Naive thymus-derived CD8-positive, alpha-beta T cell (primary cell): ENCODE results near the gene ELP5. TPM values are rescaled to one million over a fixed set of nuclear protein-coding genes. Genes with fewer than 3 reads are reported as not detected.

Source experiments
- ATAC-seq, 2 donors: fragments of 150-1000 bp; cut with Tn5 transposase in 1 of 2; sonication (Bioruptor Pico), chemical (Tn5 transposase) in 1 of 2; 1 replicate in 1 of 2; 2 replicates in 1 of 2; pipeline ENCODE4 v1.10.0; 2021; ENCODE audit warnings: mild to moderate bottlenecking in 2 of 2, moderate library complexity in 2 of 2
- POLR2A ChIA-PET: fragments of 350-600 bp; sonication (Branson Sonifier 250); formaldehyde crosslinking; loops from one replicate; lab custom pipeline; 2021; ENCODE audit warnings: antibody characterized with exemption; lab: Charles Lee
- DNase-seq, 10 donors: peaks; one replicate each; pipeline versions ENCODE4 v3.0.0 to v3.0.0-alpha.2; 2020 to 2022
- H3K27ac Mint-ChIP-seq, 10 donors: one replicate each; pipeline ENCODE4 v1.8.0; 2020 to 2022; ENCODE audit warnings: mild to moderate bottlenecking in 10 of 10, mixed read lengths in 10 of 10, moderate library complexity in 4 of 10, inconsistent platforms in 1 of 10
- H3K27me3 Mint-ChIP-seq, 5 donors: one replicate each; pipeline ENCODE4 v1.8.0; 2021 to 2022; ENCODE audit warnings: mixed read lengths in 5 of 5
- H3K36me3 Mint-ChIP-seq, 3 donors: one replicate each; pipeline ENCODE4 v1.8.0; 2020 to 2022; ENCODE audit warnings: mixed read lengths in 3 of 3, mild to moderate bottlenecking in 2 of 3, inconsistent platforms in 1 of 3
- H3K4me1 Mint-ChIP-seq, 4 donors: one replicate each; pipeline ENCODE4 v1.8.0; 2021 to 2022; ENCODE audit warnings: mixed read lengths in 4 of 4
- H3K4me3 Mint-ChIP-seq, 10 donors: one replicate each; pipeline ENCODE4 v1.8.0; 2020 to 2022; ENCODE audit warnings: mild to moderate bottlenecking in 10 of 10, mixed read lengths in 10 of 10, moderate library complexity in 6 of 10, inconsistent platforms in 1 of 10
- H3K9me3 Mint-ChIP-seq, 9 donors: one replicate each; pipeline ENCODE4 v1.8.0; 2020 to 2022; ENCODE audit warnings: mixed read lengths in 9 of 9, mild to moderate bottlenecking in 3 of 9, inconsistent platforms in 1 of 9, moderate library complexity in 1 of 9
- polyA plus RNA-seq, 3 donors: library from polyadenylated mRNA; unstranded; fragments of 300-500 nt; fragmentation: Illumina TruSeq; gene quantifications; one replicate each; pipeline ENCODE4 v1.2.3, GENCODE V29; 2021
- total RNA-seq, 8 experiments: library from RNA in 2 of 8; stranded (reverse) in 2 of 8; gene quantifications; one replicate each; pipeline ENCODE4 v1.2.3 and lab custom pipeline; 2021 to 2026

The ELP5 gene
- total and polyA plus RNA-seq, 5 experiments from 2014 or later, result 35.1 to 94.0 (median 55.5) TPM

DNA sequence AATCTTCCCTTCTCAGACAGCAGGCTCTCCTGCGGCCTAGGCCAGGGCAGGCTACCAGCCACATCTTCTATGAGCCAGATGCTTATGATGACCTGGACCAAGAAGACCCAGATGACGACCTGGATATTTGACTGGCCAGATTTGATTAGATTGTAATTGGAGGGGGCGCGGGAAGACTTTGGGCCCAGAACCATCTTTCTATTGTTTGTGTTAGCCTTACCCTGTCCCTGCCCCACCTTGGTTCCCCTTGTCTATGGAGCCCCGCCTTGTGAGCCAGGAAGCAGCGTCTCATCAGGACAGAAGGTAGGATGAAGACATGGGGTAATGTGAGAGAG, 7.5 kb downstream of the ELP5 start:
- peaks cover 19 to 33% (median 29%) of the 10 kb centered on the region in 4 donors for H3K4me1 Mint-ChIP-seq
- peaks cover 0 to 3% (median 0%) of the 10 kb centered on the region in 5 donors for H3K27me3 Mint-ChIP-seq
- H3K4me3 Mint-ChIP-seq, result peak overlapping the region in 1 of 10 donors; percentile 66
- POLR2A ChIA-PET, result interaction anchor here (0.6 to 3.0 kb wide), 6 partner anchors 10 to 666 kb away, joined by 3 to 17 read pairs (median 5); partner anchors contain the start of genes ACADVL, ACAP1, DLG4 and GABARAP
- no peaks in the 10 kb centered on the region for H3K9me3 Mint-ChIP-seq
- DNase-seq, result no peak
- ATAC-seq, result no peak
- H3K36me3 Mint-ChIP-seq, result peaks cover 0 to 42% (median 2%) of the 10 kb centered on the region in 3 donors
- peak overlapping the region; percentile 24 to 90 (median 53) for H3K27ac Mint-ChIP-seq

DNA sequence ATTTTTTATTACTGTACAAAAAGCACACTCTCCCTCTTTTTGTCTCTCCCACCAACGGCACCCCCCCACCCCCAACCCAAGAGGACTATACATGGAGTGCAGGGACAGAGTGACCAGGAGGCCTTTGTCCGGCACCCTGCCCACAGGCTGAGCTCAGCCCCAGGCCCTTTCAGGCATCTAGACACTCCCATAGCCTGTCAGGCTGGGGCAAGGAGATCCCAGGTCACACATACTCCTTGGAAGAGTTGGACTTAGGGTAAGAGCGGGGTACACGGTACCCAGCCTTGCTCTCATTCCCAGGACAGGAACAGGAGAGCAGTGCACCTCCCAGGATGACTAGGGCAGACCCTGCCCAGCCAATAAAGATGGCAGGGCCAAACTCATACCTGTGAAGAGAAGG, 8.1 kb downstream of the ELP5 start:
- peak overlapping the region; percentile 53 to 93 (median 76) for H3K27ac Mint-ChIP-seq
- POLR2A ChIA-PET, result interaction anchor here (0.7 to 3.0 kb wide), 6 partner anchors 10 to 122 kb away, joined by 3 to 17 read pairs (median 4); partner anchors contain the start of genes ACADVL, ACAP1, DLG4 and GABARAP
- peak overlapping the region; percentile 47 to 86 (median 69) for H3K4me3 Mint-ChIP-seq
- H3K9me3 Mint-ChIP-seq, result no peaks in the 10 kb centered on the region
- H3K36me3 Mint-ChIP-seq, result peaks cover 0 to 36% (median 0%) of the 10 kb centered on the region in 3 donors
- H3K27me3 Mint-ChIP-seq, result peaks cover 0 to 3% (median 0%) of the 10 kb centered on the region in 5 donors
- DNase-seq, result no peak
- ATAC-seq, result no peak
- peaks cover 19 to 33% (median 29%) of the 10 kb centered on the region in 4 donors for H3K4me1 Mint-ChIP-seq

DNA sequence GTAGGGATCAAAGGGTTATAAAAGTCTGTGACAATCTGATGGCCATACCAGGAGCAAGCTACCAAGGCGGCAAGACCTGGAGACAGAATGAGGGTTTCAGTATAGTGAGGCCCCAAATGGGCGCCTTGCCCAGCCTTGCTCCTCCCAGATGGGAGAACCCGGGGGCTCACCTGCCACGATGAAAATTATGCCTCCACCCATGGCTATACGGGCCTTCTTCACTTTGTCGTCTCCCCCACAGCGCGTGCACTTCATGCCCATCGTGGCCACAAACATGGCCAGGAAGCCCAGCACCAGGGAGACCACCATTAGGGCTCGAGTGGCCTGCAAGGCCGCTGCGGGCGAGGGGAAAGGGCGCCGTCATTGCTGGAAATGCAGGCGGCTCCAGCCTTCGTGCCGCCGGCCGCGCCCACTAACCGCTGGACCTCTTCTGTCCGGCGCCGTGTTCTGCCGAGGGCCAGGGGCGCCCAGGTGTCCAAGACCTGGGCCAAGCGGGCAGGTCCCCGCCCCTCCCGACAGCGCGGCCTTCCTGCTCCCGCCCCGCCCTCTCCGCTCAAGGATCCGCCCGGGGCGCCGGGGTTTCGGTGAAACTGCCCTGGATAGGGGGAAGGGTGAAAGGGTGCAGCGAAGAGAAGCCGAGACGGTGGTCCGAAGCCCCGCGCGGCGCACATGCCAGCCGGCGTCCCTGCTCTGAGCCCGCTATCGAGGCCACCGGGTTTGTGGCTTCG, 8.8 kb downstream of the ELP5 start:
- Mint-ChIP-seq H3K36me3 (peaks cover 0 to 30% (median 0%) of the 10 kb centered on the region in 3 donors), H3K27me3 (peaks cover 0 to 3% (median 0%) of the 10 kb centered on the region in 5 donors), H3K9me3 (no peaks in the 10 kb centered on the region), H3K27ac (peak overlapping the region; percentile 53 to 93 (median 76)), H3K4me1 (peaks cover 19 to 33% (median 29%) of the 10 kb centered on the region in 4 donors), H3K4me3 (peak overlapping the region; percentile 64 to 86 (median 77))
- DNase-seq, result peak in 5 of 10 donors; percentile 19 to 71 (median 43)
- POLR2A ChIA-PET, result interaction anchor here (0.7 to 3.2 kb wide), 13 partner anchors 10 to 123 kb away, joined by 3 to 17 read pairs (median 4); partner anchors contain the start of genes ACADVL, ACAP1, DLG4 and GABARAP
- peak; percentile 46 to 48 for ATAC-seq

DNA sequence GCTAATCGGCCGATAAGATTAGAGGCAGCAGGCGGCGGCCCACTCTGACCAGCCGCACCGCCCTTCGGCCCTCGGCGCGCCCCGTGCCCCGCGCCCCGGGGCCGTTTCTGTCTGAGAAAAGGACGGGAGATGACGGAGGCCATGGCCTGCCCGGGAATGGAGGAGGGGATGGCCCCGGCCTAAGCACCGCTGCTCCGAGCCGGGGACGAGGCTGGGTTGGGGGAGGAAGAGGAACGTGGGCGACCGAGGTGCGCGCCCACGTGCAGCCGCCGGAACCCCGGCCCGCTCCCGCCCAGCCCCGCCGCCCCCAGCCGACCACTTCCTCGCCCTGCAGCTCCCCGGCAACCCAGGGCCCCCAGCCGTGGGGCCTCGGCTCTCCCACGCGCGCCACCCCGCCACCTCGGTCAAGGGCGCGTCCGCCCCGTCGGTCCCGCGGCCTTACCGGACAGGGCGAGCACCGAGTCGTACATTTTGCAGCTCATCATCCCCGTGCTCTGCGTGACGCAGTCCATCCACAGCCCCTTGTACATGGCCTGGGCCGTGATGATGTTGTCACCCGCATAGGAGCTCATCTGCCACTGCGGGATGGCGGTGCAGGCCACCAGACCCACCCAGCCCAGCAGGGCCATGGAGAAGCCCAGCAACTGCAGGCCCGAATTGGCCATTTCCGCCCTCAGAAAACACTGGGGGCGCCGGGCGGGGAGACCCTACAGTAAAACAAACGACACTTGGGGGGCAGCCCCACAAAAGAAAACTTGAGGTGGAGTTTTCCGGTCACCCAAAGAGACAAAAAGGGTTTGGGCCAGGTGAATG, 9.6 kb downstream of the ELP5 start:
- POLR2A ChIA-PET, result interaction anchor here (0.6 to 3.2 kb wide), 13 partner anchors 11 to 287 kb away, joined by 3 to 9 read pairs (median 4); partner anchors contain the start of genes ACADVL, ACAP1, DLG4 and GABARAP

DNA sequence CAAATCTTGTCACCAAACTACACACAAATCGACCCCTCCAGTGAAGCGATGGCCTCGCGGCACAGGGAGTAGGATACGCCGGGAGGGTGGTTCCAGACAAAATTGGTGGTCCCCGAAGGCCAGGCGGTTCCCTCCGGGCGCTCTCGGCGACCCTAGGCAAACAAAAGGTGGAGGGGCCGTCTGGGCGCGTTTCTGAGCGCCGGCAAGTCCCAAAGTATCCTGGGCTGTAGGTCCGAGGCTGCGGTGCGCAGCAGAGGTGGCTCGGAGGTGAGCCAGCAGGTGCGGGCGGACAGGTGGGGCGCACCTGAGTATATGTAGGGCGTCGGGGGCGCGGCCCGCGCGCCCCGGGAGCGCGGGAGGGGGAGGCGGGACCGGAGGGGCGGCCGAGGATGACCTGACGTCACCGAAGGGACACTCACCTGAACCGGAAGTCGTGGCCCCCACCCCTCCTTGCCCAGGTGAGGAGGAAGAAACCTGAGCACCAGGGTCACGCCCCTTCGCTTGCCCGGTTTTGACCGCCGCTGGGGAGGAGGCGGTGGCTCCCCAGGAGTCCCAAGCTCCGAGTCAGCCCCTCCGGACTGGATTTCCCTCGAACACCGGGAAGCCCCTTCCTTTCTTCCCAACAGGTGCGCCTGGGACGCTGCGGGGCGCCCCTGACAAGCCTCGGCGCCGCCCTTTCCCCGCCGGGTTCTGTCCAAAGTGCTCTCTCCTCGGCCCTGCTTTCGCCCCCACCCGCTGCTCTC, 10.3 kb downstream of the ELP5 start, which contains the start of gene CLDN7:
Gene CLDN7 (minus strand): TSS at position 287 of the 743 bp plus-strand sequence. CDS start 435 bp downstream, outside the sequence.
- Mint-ChIP-seq H3K27ac (peak within 1 kb of the TSS; percentile 70 to 94 (median 90)), H3K27me3 (peaks cover 0 to 6% (median 0%) of the 10 kb centered on the region in 5 donors), H3K9me3 (no peaks in the 10 kb centered on the region), H3K4me3 (peak within 1 kb of the TSS; percentile 83 to 92 (median 88)), H3K4me1 (peaks cover 18 to 29% (median 26%) of the 10 kb centered on the region in 4 donors), H3K36me3 (peaks cover 0 to 15% (median 0%) of the 10 kb centered on the region in 3 donors)
- ATAC-seq (peak; percentile 16 to 29), DNase-seq (peak in 4 of 10 donors; percentile 7 to 70 (median 24))
- POLR2A ChIA-PET, result interaction anchor here (0.6 to 3.2 kb wide), 11 partner anchors 20 to 985 kb away, joined by 3 to 9 read pairs (median 4); partner anchors contain the start of genes ACADVL, ACAP1, DLG4 and GABARAP

More for the DNA sequence above, 9.6 kb downstream of the ELP5 start:
- ATAC-seq, result peak; percentile 59 to 61
- Mint-ChIP-seq H3K27ac (peak overlapping the region; percentile 59 to 93 (median 86)), H3K27me3 (peaks cover 0 to 3% (median 0%) of the 10 kb centered on the region in 5 donors), H3K4me1 (peaks cover 19 to 30% (median 29%) of the 10 kb centered on the region in 4 donors), H3K4me3 (peak overlapping the region; percentile 73 to 86 (median 80)), H3K9me3 (no peaks in the 10 kb centered on the region), H3K36me3 (peaks cover 0 to 23% (median 0%) of the 10 kb centered on the region in 3 donors)
- peak in 8 of 10 donors; percentile 23 to 70 (median 40) for DNase-seq

DNA sequence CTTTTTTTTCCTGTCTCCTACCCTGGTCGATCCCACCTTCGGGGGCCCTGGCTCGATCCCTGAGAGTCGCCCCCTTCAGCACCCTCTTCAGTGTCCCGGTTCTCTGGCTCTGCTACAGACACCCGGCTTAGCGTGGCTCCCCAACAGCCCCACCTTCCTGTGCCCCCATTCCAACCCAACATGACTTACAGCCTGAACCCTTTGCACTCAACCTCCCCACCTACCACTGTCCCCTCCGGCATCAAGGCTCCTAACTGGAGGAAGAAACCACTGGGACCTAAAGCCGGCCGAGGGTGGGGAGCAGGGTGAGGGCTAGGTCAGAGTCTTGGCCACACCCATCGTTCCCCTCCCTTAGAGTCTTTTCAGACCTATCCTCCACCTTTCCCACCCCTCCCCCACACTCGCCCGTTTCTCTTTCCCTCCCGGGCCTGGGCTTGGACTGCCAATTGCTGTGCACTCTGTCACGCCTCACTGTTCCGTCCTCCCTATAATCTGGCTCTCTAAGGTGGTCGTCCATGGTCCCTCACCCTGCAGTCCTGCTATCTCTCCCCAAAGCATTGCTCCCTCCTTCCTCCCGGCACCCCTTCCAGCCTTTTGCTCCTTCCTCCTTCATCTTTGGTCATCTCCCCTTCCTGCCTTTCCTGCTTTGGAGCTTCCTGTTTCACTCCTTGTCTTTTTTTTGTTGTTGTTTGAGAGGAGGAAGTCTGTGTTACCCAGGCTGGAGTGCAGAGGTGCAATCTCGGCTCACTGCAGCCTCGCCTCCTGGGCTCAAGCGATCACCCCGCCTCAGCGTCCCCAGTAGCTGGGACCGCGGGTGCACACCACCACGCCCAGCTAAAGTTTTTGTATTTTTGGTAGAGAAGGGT, 11.2 kb downstream of the ELP5 start:
- H3K27ac Mint-ChIP-seq, result peak overlapping the region in 9 of 10 donors; percentile 61 to 94 (median 89)
- ATAC-seq, result peak; percentile 22 to 29
- POLR2A ChIA-PET, result interaction anchor here (0.6 to 3.2 kb wide), 5 partner anchors 33 to 286 kb away, joined by 3 to 9 read pairs (median 6); partner anchors contain the start of genes ACADVL, ACAP1 and DLG4
- peaks cover 0 to 8% (median 0%) of the 10 kb centered on the region in 3 donors for H3K36me3 Mint-ChIP-seq
- peaks cover 0 to 6% (median 0%) of the 10 kb centered on the region in 5 donors for H3K27me3 Mint-ChIP-seq
- no peaks in the 10 kb centered on the region for H3K9me3 Mint-ChIP-seq
- peaks cover 18 to 29% (median 26%) of the 10 kb centered on the region in 4 donors for H3K4me1 Mint-ChIP-seq
- peak overlapping the region; percentile 83 to 92 (median 88) for H3K4me3 Mint-ChIP-seq
- DNase-seq, result peak in 4 of 10 donors; percentile 4 to 29 (median 24)

DNA sequence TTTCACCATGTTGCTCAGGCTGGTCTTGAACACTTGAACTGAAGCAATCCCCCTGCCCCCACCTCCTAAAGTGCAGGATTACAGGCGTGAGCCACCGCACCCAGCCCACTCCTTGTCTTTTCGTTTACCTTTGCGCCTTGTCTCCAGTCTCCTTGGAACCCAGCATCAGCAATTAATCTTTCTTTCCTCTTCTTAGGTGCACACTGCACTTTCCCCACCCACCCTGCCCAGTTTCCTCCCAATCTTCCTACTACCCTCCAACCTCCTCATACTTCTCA, 11.7 kb downstream of the ELP5 start:
- H3K4me1 Mint-ChIP-seq, result peaks cover 18 to 29% (median 26%) of the 10 kb centered on the region in 4 donors

DNA sequence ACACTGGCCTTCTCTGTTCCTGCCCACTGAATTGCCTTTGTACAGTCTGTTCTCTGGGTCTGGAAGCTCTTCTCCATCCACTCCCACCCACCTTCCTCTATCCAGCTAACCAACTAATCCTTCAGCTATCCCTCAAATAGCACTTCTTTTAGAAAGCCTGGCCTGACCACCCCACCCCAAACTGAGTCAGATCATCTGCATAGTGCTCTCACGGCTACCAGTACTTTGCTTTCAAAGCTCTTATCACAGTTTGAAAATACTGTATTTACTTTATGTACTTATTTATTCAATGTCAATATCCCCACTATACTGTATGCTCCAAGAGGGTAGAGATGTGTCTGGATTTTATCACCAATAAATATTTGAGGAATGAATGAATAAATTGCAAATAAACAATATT, 14.8 kb downstream of the ELP5 start:
- Mint-ChIP-seq H3K27me3 (peaks cover 0 to 11% (median 0%) of the 10 kb centered on the region in 5 donors), H3K4me3 (peak overlapping the region in 1 of 10 donors; percentile 21), H3K9me3 (no peaks in the 10 kb centered on the region), H3K4me1 (peaks cover 17 to 23% (median 20%) of the 10 kb centered on the region in 4 donors), H3K27ac (peak overlapping the region in 3 of 10 donors; percentile 22 to 51 (median 27)), H3K36me3 (no peaks in the 10 kb centered on the region)
- DNase-seq, result no peak
- POLR2A ChIA-PET, result interaction anchor here (1.5 kb wide), 1 partner anchor 14 kb away, joined by 3 read pairs; no protein-coding TSS in a partner anchor
- ATAC-seq, result no peak

More for the DNA sequence above, 11.7 kb downstream of the ELP5 start:
- DNase-seq (no peak), ATAC-seq (no peak)
- Mint-ChIP-seq H3K36me3 (peaks cover 0 to 2% (median 0%) of the 10 kb centered on the region in 3 donors), H3K9me3 (no peaks in the 10 kb centered on the region), H3K4me3 (peak overlapping the region in 9 of 10 donors; percentile 86 to 92 (median 88)), H3K27me3 (peaks cover 0 to 6% (median 0%) of the 10 kb centered on the region in 5 donors), H3K27ac (peak overlapping the region; percentile 37 to 94 (median 88))
- POLR2A ChIA-PET, result interaction anchor here (0.6 to 3.2 kb wide), 3 partner anchors 32 to 285 kb away, joined by 3 to 9 read pairs (median 4); partner anchors contain the start of genes ACADVL and DLG4

DNA sequence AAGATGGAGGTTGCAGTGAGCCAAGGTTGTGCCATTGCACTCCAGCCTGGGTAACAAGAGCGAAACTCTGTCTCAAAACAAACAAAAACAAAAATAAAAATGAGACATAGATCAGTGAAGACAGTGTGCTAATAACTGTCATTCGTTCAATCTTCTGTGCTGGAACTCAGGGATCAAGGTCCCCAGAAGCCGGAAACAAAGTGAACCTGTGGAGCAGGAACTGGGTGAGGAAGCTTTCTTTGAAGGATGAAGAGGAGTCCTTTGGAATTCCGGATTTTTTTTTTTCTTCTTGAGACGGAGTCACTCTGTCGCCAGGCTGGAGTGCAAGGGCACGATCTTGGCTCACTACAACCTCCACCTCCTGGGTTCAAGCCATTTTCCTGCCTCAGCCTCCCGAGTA, 27.4 kb downstream of the ELP5 start:
- H3K4me1 Mint-ChIP-seq, result peaks cover 16 to 38% (median 24%) of the 10 kb centered on the region in 4 donors
- H3K36me3 Mint-ChIP-seq, result no peaks in the 10 kb centered on the region
- POLR2A ChIA-PET, result interaction anchor here (1.3 kb wide), 1 partner anchor 17 kb away, joined by 4 read pairs; no protein-coding TSS in a partner anchor
- DNase-seq (no peak), ATAC-seq (no peak)
- peaks cover 1 to 19% (median 10%) of the 10 kb centered on the region in 5 donors for H3K27me3 Mint-ChIP-seq
- H3K27ac Mint-ChIP-seq, result no peak overlapping the region
- H3K9me3 Mint-ChIP-seq, result no peaks in the 10 kb centered on the region
- peak overlapping the region in 1 of 10 donors; percentile 39 for H3K4me3 Mint-ChIP-seq

DNA sequence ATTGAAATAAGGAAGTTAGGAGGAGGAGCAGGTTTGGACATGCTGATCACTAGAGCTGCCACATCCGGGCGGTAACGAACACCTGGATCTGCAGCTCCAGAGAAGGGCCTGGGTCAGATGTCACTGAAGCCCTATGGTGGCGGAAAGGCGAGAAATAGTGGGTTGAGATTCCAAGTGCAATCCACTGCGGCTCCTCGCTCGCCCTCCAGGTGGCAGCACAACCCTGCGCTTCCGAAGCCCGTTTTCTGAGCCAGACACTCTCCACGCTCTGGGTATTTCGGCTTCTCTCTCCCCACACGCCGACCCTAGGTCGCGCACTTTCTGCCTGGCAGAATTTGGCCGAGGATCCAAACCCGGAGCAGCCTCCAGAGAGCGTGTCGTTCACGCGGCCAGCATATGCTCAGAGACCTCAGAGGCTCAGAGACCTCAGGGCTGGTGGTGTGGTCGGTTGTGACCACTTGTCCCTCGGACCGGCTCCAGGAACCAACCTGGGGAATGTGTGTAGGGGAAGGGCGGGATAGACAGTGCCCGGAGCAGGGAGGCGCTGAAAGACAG, 28.6 kb downstream of the ELP5 start:
- Mint-ChIP-seq H3K4me3 (peak overlapping the region; percentile 74 to 90 (median 84)), H3K27me3 (peaks cover 1 to 19% (median 10%) of the 10 kb centered on the region in 5 donors), H3K4me1 (peaks cover 16 to 38% (median 24%) of the 10 kb centered on the region in 4 donors), H3K27ac (peak overlapping the region in 8 of 10 donors; percentile 43 to 92 (median 56)), H3K9me3 (no peaks in the 10 kb centered on the region), H3K36me3 (no peaks in the 10 kb centered on the region)
- DNase-seq, result peak; percentile 73 to 91 (median 84)
- peak; percentile 84 to 87 for ATAC-seq
- POLR2A ChIA-PET, result interaction anchor here (0.6 to 2.3 kb wide), 13 partner anchors 14 to 203 kb away, joined by 3 to 8 read pairs (median 4); partner anchors contain the start of genes GPS2, POLR2A and TMEM102
